Keratinocyte (primary cell): Measurements from ENCODE around the gene ASPSCR1. TPM values are rescaled to one million over a fixed set of nuclear protein-coding genes. Genes with fewer than 3 reads are reported as not detected.

ENCODE experiments used
- DNase-seq: peaks from one replicate; pipeline ENCODE4 v3.0.0-alpha.2; 2011; ENCODE audit warnings: low read depth, missing footprints, low spot score
- FAIRE-seq: peaks from 2 replicates; lab custom pipeline; 2011; peaks lifted over from hg19 to GRCh38; lab: Jason Lieb, UNC
- H2AFZ ChIP-seq: 2 replicates; pipeline ENCODE4 v1.6.0; 2012; ENCODE audit warnings: low read length, control low read depth, inconsistent platforms; ENCODE audit not compliant: control insufficient read depth
- H3K27ac ChIP-seq: 2 replicates; pipeline ENCODE4 v1.5.1; 2011; ENCODE audit warnings: low read length; ENCODE audit not compliant: control insufficient read depth, insufficient read depth
- H3K27me3 ChIP-seq: 3 replicates; pipeline ENCODE4 v1.6.0; 2011; ENCODE audit warnings: low read length; ENCODE audit not compliant: control insufficient read depth, insufficient read depth; ENCODE audit errors: extremely low read depth
- H3K36me3 ChIP-seq, 2 experiments: 2 replicates in 1 of 2; 3 replicates in 1 of 2; pipeline ENCODE4 v1.5.1; 2011; ENCODE audit warnings: low read length in 2 of 2, mild to moderate bottlenecking in 1 of 2; ENCODE audit not compliant: control insufficient read depth in 2 of 2, insufficient read depth in 2 of 2; ENCODE audit errors: extremely low read depth in 1 of 2
- H3K4me1 ChIP-seq: 3 replicates; pipeline ENCODE4 v1.5.1; 2011; ENCODE audit warnings: low read length; ENCODE audit not compliant: control insufficient read depth, insufficient read depth; ENCODE audit errors: extremely low read depth
- H3K4me2 ChIP-seq: 3 replicates; pipeline ENCODE4 v1.6.0; 2011; ENCODE audit warnings: low read depth, low read length; ENCODE audit not compliant: control insufficient read depth, insufficient read depth; ENCODE audit errors: extremely low read depth
- H3K4me3 ChIP-seq, 3 experiments: fragments of 200-600 bp in 1 of 3; sonication (generic) in 1 of 3; 2 replicates in 2 of 3; 3 replicates in 1 of 3; pipeline ENCODE4 v1.5.1; 2011 to 2016; ENCODE audit warnings: low read length in 3 of 3, mild to moderate bottlenecking in 3 of 3, control low read depth in 2 of 3, inconsistent platforms in 1 of 3, low read depth in 1 of 3, mixed read lengths in 1 of 3, mixed run types in 1 of 3, moderate library complexity in 1 of 3; ENCODE audit not compliant: control insufficient read depth in 2 of 3, insufficient read depth in 2 of 3; ENCODE audit errors: extremely low read depth in 1 of 3
- H3K79me2 ChIP-seq: 2 replicates; pipeline ENCODE4 v1.6.0; 2012; ENCODE audit warnings: low read length; ENCODE audit not compliant: control insufficient read depth, insufficient read depth
- H3K9ac ChIP-seq: 3 replicates; pipeline ENCODE4 v1.6.0; 2011; ENCODE audit warnings: low read length; ENCODE audit not compliant: control insufficient read depth, insufficient read depth; ENCODE audit errors: extremely low read depth
- H3K9me1 ChIP-seq: 3 replicates; pipeline ENCODE4 v1.6.0; 2011; ENCODE audit warnings: low read length; ENCODE audit not compliant: control insufficient read depth, insufficient read depth; ENCODE audit errors: extremely low read depth
- H3K9me3 ChIP-seq: 2 replicates; pipeline ENCODE4 v1.5.1; 2012; ENCODE audit warnings: low read depth, low read length; ENCODE audit not compliant: control insufficient read depth
- H4K20me1 ChIP-seq: 3 replicates; pipeline ENCODE4 v1.6.0; 2011; ENCODE audit warnings: low read length; ENCODE audit not compliant: control insufficient read depth, insufficient read depth; ENCODE audit errors: extremely low read depth
- CTCF ChIP-seq, 3 experiments: IDR thresholded peaks in 1 of 3; conservative IDR thresholded peaks in 1 of 3; optimal IDR thresholded peaks in 1 of 3; 2 replicates in 2 of 3; 3 replicates in 1 of 3; pipeline versions ENCODE3 to v1.5.1; 2011; ENCODE audit warnings: low read length in 3 of 3, mild to moderate bottlenecking in 3 of 3, moderate library complexity in 2 of 3, control low read depth in 1 of 3, inconsistent platforms in 1 of 3; ENCODE audit not compliant: insufficient read depth in 2 of 3; ENCODE audit errors: extremely low read depth in 1 of 3
- EZH2 ChIP-seq: IDR thresholded peaks from one replicate; pipeline ENCODE4 v1.6.1; 2012; ENCODE audit warnings: inconsistent platforms, mild to moderate bottlenecking, low read length, moderate library complexity
- dilution Hi-C: fragments of 300-500 bp; cut with MboI; formaldehyde crosslinking; loops from one replicate; pipeline ENCODE4 v1.7.0; 2020; ENCODE audit warnings: low sequenced_read_pairs; ENCODE audit not compliant: extremely low pct_ligation_motif_present
- polyA plus RNA-seq, 5 experiments: library from polyadenylated mRNA; depleted of rRNA in 3 of 5; stranded (reverse) in 3 of 5; stranded (forward) in 1 of 5; unstranded in 1 of 5; fragments of >200 nt; gene quantifications; 1 replicate in 1 of 5; 2 replicates in 3 of 5; 3 replicates in 1 of 5; pipeline versions ENCODE4 v1.2.1 to v1.2.3, GENCODE V29; 2011 to 2012; ENCODE audit warnings: missing spikeins in 2 of 5, low read depth in 1 of 5, low replicate concordance in 1 of 5

Gene ASPSCR1
- polyA plus RNA-seq, 1 donor (not counting 4 experiments of a cell fraction or from before 2014, with no cell fraction given): 5.2 TPM

- Histone ChIP-seq H4K20me1 (no peaks in the 10 kb centered on the region), H3K4me1 (peaks cover 10% of the 10 kb centered on the region), H3K27me3 (no peaks in the 10 kb centered on the region), H3K36me3 (peaks cover 6 to 12% of the 10 kb centered on the region in 2 experiments), H3K4me2 (no peak overlapping the region), H3K9ac (no peak overlapping the region), H3K4me3 (no peak overlapping the region), H2AFZ (no peak overlapping the region), H3K9me1 (no peaks in the 10 kb centered on the region), H3K79me2 (no peaks in the 10 kb centered on the region), H3K9me3 (no peaks in the 10 kb centered on the region), H3K27ac (no peak overlapping the region)
- dilution Hi-C loops: no loop called here
- TF ChIP-seq EZH2: no peak
- TF ChIP-seq CTCF (optimal IDR thresholded peaks at IDR 0.05 in 1 of 3, IDR thresholded peaks at IDR 0.05 in 1 of 3, conservative IDR thresholded peaks at IDR 0.05 in 1 of 3; ENCODE audit: extremely low read depth in 1 of 3, insufficient read depth in 2 of 3, low read length in 3 of 3): no peak
- DNase-seq (no peak), FAIRE-seq (no peak)
These were observed 9.8 kb downstream of the ASPSCR1 start for GRCh38 chr17:81987161-81987770.

DNA sequence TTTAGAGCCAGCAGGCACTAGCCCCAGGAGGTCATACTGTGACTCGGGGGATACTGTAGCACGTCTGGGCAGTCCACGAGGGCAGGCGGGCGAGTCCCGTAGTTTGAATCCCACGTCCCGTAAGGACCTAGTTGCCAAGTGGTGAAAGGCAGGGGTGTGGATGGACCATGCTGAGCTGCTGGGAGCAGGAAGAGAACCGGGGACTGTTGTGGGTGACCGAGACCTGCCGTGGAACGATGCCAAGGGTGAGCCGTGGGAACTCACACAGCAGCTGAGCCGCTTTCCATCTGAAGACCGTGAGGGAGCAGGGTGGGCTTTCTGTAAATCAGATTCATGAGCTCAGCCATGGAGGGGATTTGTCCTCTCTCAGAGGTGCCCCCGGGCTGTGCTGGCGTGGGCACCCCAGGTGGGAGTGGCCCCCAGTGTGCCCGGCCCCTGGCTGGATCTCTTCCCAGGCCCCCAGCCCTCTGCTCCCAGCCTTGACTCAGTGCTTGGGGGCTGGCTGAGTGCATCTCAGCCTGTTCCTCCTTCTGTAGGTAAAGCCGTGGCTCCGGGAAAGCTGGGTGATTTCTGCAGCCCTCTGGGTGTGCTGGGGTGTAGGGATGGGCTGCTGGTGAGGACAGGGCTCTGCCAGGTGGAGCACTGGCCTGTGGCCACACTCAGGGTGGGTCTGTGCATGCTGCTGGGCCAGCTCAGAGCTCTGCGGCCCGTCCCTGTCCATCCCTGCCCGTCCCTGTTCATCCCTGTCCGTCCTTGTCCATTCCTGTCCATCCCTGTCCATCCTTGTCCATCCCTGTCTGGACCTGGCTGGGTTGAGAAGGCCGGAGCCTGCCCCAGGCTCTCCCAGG, 13.6 kb downstream of the ASPSCR1 start:
- Histone ChIP-seq H4K20me1 (no peaks in the 10 kb centered on the region), H3K9me3 (no peaks in the 10 kb centered on the region), H3K36me3 (peaks cover 0 to 6% of the 10 kb centered on the region in 2 experiments), H3K4me3 (no peak overlapping the region), H3K4me1 (peaks cover 14% of the 10 kb centered on the region), H3K27me3 (no peaks in the 10 kb centered on the region), H3K9me1 (no peaks in the 10 kb centered on the region), H3K9ac (no peak overlapping the region), H2AFZ (no peak overlapping the region), H3K79me2 (no peaks in the 10 kb centered on the region), H3K4me2 (peak overlapping the region; percentile 62), H3K27ac (no peak overlapping the region)
- dilution Hi-C loops: no loop called here
- no peak for DNase-seq
- TF ChIP-seq CTCF (optimal IDR thresholded peaks at IDR 0.05 in 1 of 3, IDR thresholded peaks at IDR 0.05 in 1 of 3, conservative IDR thresholded peaks at IDR 0.05 in 1 of 3; ENCODE audit: extremely low read depth in 1 of 3, insufficient read depth in 2 of 3, low read length in 3 of 3): no peak
- no peak for TF ChIP-seq EZH2
- FAIRE-seq: no peak
